Loucy (cell line): ENCODE results near the gene EXOC7.

ENCODE experiments used
- EZH2phosphoT487 ChIP-seq: fragments of 200-600 bp; IDR thresholded peaks from 2 replicates; pipeline ENCODE4 v1.6.1; 2018; ENCODE audit warnings: antibody characterized with exemption, mild to moderate bottlenecking, moderate library complexity, borderline replicate concordance
- TF ChIP-seq, protein P1 (sequence below): fragments of 200-600 bp; sonication (generic); conservative IDR thresholded peaks from 2 replicates; pipeline ENCODE4 v1.5.1; 2014; ENCODE audit warnings: mild to moderate bottlenecking, antibody characterized with exemption, low read length

DNA sequence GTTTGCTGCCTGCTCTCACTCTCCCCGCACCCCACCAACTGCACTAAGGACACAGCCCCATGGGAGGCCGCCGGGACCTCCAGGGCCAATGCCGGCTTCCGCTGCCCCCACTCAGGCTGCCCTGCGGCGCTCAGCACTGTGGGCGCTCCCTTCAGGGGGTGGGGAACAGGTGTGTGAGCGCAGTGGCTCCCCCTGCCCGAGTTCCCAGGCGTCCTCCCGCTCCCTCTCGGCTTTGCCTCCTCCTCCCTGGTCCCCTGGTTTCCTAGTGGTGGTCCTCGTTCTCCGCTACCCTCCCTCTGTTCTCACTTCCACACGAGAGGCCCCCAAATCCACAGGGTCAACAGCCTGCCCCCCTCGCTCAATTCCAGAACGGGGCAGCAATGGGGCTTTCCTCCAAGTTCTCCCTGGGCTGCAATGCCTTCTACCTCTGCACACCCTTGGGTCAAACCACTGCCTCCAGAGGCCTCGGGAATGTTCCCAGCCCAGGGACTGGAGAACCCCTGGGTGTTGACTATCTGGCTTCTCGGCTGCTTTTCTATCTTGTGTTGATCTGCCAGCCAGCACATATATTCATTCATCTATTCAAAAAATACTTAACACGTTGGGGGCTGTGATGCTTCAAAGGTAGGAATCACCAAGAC is 27.6 kb upstream of the EXOC7 start:
- TF ChIP-seq, protein P1, sequence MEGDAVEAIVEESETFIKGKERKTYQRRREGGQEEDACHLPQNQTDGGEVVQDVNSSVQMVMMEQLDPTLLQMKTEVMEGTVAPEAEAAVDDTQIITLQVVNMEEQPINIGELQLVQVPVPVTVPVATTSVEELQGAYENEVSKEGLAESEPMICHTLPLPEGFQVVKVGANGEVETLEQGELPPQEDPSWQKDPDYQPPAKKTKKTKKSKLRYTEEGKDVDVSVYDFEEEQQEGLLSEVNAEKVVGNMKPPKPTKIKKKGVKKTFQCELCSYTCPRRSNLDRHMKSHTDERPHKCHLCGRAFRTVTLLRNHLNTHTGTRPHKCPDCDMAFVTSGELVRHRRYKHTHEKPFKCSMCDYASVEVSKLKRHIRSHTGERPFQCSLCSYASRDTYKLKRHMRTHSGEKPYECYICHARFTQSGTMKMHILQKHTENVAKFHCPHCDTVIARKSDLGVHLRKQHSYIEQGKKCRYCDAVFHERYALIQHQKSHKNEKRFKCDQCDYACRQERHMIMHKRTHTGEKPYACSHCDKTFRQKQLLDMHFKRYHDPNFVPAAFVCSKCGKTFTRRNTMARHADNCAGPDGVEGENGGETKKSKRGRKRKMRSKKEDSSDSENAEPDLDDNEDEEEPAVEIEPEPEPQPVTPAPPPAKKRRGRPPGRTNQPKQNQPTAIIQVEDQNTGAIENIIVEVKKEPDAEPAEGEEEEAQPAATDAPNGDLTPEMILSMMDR = no peak
- no peak for TF ChIP-seq EZH2phosphoT487
